HepG2 (cell line): ENCODE measurements around the gene QRSL1. TPM values are rescaled to one million over a fixed set of nuclear protein-coding genes. Genes with fewer than 3 reads are reported as not detected.

Experiments
- HES4 ChIP-seq: sonication (generic); formaldehyde crosslinking; IDR thresholded peaks from 2 replicates; pipeline ENCODE4 v1.9.0; 2021; ENCODE audit warnings: mild to moderate bottlenecking, missing genetic modification reagents, borderline replicate concordance
- KLF6 ChIP-seq: IDR thresholded peaks from 2 replicates; pipeline ENCODE4 v1.8.0; 2016; ENCODE audit warnings: missing biosample characterization, missing genetic modification reagents
- POGK ChIP-seq: sonication (generic); formaldehyde crosslinking; conservative IDR thresholded peaks from 2 replicates; pipeline ENCODE4 v1.8.0; 2022; ENCODE audit warnings: mild to moderate bottlenecking, moderate library complexity, missing genetic modification reagents
- THRA ChIP-seq: sonication (generic); formaldehyde crosslinking; IDR thresholded peaks from 2 replicates; pipeline ENCODE4 v1.4.0; 2020; ENCODE audit warnings: missing genetic modification reagents, borderline replicate concordance
- ZFP90 ChIP-seq: sonication (generic); formaldehyde crosslinking; IDR thresholded peaks from 2 replicates; pipeline ENCODE4 v1.8.0; 2022; ENCODE audit warnings: missing genetic modification reagents, mild to moderate bottlenecking, inconsistent platforms, borderline replicate concordance
- ZNF687 ChIP-seq: sonication (generic); formaldehyde crosslinking; IDR thresholded peaks from 2 replicates; pipeline ENCODE4 v1.5.1; 2020; ENCODE audit warnings: mild to moderate bottlenecking, missing genetic modification reagents, moderate library complexity
- ZNF768 ChIP-seq: sonication (generic); formaldehyde crosslinking; IDR thresholded peaks from 2 replicates; pipeline ENCODE4 v1.4.0; 2020; ENCODE audit warnings: missing genetic modification reagents
- ZNF891 ChIP-seq: sonication (generic); formaldehyde crosslinking; IDR thresholded peaks from 2 replicates; pipeline ENCODE4 v1.5.0; 2020; ENCODE audit warnings: mild to moderate bottlenecking, missing genetic modification reagents
- ZSCAN22 ChIP-seq: sonication (generic); formaldehyde crosslinking; IDR thresholded peaks from 2 replicates; pipeline ENCODE4 v1.4.0; 2020; ENCODE audit warnings: mild to moderate bottlenecking, missing genetic modification reagents
- polyA plus RNA-seq, 8 experiments: library from polyadenylated mRNA; depleted of rRNA in 3 of 8; stranded (reverse) in 7 of 8; unstranded in 1 of 8; fragments of >200 nt; fragmentation: Illumina TruSeq in 4 of 8; extraction: Trizol in 4 of 8; gene quantifications; 2 replicates each; pipeline versions ENCODE4 v1.2.1 to v1.2.3, GENCODE V29; 2011 to 2016; ENCODE audit warnings: low read depth in 4 of 8, missing spikeins in 1 of 8, mixed read lengths in 1 of 8; ENCODE audit not compliant: insufficient read depth in 1 of 8
- total RNA-seq, 5 experiments: library from RNA; depleted of rRNA; stranded (reverse); fragments of >200 nt; fragmentation: Illumina TruSeq; extraction: Trizol; gene quantifications; 2 replicates each; pipeline ENCODE4 v1.2.3, GENCODE V29; 2016; ENCODE audit warnings: low read depth in 1 of 5
- TF ChIP-seq, protein P1 (sequence below): sonication (generic); formaldehyde crosslinking; IDR thresholded peaks from 2 replicates; pipeline ENCODE4 v1.4.0; 2020; ENCODE audit warnings: missing genetic modification reagents
- TF ChIP-seq, protein P2 (sequence below): sonication (generic); formaldehyde crosslinking; IDR thresholded peaks from 2 replicates; pipeline ENCODE4 v1.5.0; 2020; ENCODE audit warnings: missing genetic modification reagents

Gene QRSL1
- total and polyA plus RNA-seq, 2 of the 13 experiments (the other 11 are each of a cell fraction or from before 2014, with no cell fraction given) = 8.2 to 22.3 TPM

- TF ChIP-seq HES4 (CRISPR knock-in tag) (no peak), THRA (CRISPR knock-in tag) (no peak), ZFP90 (CRISPR knock-in tag) (no peak), ZNF687 (CRISPR knock-in tag) (peak; percentile 20; the same call in 1 of the 2 replicates), POGK (CRISPR knock-in tag) (0 out of 2 replicates have a peak, but pooled peaks have one; percentile 2), ZNF768 (no peak), ZSCAN22 (no peak), ZNF891 (CRISPR knock-in tag) (no peak), KLF6 (CRISPR knock-in tag) (no peak)
- TF ChIP-seq, protein P1, sequence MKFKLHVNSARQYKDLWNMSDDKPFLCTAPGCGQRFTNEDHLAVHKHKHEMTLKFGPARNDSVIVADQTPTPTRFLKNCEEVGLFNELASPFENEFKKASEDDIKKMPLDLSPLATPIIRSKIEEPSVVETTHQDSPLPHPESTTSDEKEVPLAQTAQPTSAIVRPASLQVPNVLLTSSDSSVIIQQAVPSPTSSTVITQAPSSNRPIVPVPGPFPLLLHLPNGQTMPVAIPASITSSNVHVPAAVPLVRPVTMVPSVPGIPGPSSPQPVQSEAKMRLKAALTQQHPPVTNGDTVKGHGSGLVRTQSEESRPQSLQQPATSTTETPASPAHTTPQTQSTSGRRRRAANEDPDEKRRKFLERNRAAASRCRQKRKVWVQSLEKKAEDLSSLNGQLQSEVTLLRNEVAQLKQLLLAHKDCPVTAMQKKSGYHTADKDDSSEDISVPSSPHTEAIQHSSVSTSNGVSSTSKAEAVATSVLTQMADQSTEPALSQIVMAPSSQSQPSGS (CRISPR knock-in tag) = no peak
- TF ChIP-seq, protein P2, sequence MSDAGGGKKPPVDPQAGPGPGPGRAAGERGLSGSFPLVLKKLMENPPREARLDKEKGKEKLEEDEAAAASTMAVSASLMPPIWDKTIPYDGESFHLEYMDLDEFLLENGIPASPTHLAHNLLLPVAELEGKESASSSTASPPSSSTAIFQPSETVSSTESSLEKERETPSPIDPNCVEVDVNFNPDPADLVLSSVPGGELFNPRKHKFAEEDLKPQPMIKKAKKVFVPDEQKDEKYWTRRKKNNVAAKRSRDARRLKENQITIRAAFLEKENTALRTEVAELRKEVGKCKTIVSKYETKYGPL (CRISPR knock-in tag) = 0 out of 2 replicates have a peak, but pooled peaks have one; percentile 9
Measured at GRCh38 chr6:106629859-106630163, 433 bp downstream of the QRSL1 start (continued).
